ENCODE results near the gene RFX7. TPM values are rescaled to one million over a fixed set of nuclear protein-coding genes. Genes with fewer than 3 reads are reported as not detected.

The RFX7 gene
- total RNA-seq, 1 donor from 2014 or later: 8.9 TPM

- Histone ChIP-seq H3K4me1 (no peaks in the 10 kb centered on the region), H3K27me3 (ENCODE audit: low read depth) (no peaks in the 10 kb centered on the region), H3K4me3 (no peak overlapping the region), H3K9me3 (replicated peaks) (no peaks in the 10 kb centered on the region), H3K36me3 (no peaks in the 10 kb centered on the region), H3K27ac (replicated peaks) (no peak overlapping the region)
- intact Hi-C loops (cut with micrococcal nuclease): no loop called here
- TF ChIP-seq CTCF (IDR thresholded peaks at IDR 0.05; ENCODE audit: borderline replicate concordance): no peak
- no peak for DNase-seq
Measured at GRCh38 chr15:56053046-56053400, 190.7 kb downstream of the RFX7 start.

DNA sequence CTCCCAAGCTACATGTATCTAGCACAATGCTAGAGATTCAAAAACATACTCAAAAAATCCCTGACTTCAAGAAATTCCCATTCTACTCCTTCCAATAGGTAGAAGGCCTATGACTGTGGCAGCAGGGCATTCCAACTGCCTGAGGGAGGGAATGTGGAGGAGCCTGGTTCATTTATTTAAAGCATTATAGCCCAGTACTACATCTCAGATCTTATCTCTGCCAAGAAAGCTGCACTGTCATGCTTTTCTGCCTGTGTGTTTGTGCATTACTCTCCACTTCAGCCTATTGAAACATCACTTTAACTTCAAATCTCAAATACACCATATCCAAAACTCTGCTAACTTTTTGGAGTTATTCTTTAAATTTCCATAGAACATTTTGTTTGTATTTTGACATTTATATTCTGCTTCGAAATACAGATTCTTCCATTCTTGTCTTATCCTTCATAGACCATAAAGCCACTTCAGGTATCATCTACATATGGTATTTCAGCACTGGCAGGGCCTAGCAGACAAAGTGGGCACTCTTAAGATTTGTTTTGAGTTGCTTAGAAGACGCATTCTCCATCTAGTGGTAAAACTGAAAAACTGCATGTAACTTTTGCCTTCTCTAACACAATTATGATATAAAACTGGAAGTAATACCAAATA is 191.2 kb downstream of the RFX7 start:
- no peaks in the 10 kb centered on the region for H3K9me3 ChIP-seq (replicated peaks)
- no peaks in the 10 kb centered on the region for H3K36me3 ChIP-seq
- no peak for DNase-seq
- no peaks in the 10 kb centered on the region for H3K4me1 ChIP-seq
- no peak overlapping the region for H3K4me3 ChIP-seq
- no peaks in the 10 kb centered on the region for H3K27me3 ChIP-seq (ENCODE audit: low read depth)
- H3K27ac ChIP-seq (replicated peaks): no peak overlapping the region
- intact Hi-C loops (cut with micrococcal nuclease): no loop called here
- peak; percentile 83 for TF ChIP-seq CTCF (IDR thresholded peaks at IDR 0.05; ENCODE audit: borderline replicate concordance)

DNA sequence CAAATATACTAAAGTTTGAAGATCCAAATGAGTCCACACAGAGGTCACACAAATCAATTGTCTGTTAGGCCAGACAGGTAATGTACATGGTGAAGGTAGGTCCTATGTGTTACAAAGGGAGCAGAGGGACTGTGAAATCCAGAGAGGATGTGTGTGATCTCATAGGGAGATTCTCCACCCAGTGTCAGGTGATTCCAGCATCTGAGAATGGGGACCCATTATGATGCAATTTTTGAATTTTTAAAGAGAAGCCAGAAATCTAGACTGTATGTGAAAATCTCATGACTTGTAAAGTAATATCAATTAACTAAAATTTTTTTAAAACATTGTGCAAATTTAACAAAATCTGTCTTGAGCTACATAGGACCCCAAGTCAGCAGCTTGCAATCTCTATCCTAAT is 192.0 kb downstream of the RFX7 start:
- Histone ChIP-seq H3K4me1 (no peaks in the 10 kb centered on the region), H3K36me3 (no peaks in the 10 kb centered on the region), H3K9me3 (replicated peaks) (peaks cover 5% of the 10 kb centered on the region), H3K4me3 (no peak overlapping the region), H3K27ac (replicated peaks) (no peak overlapping the region), H3K27me3 (ENCODE audit: low read depth) (no peaks in the 10 kb centered on the region)
- no peak for DNase-seq
- intact Hi-C loops (cut with micrococcal nuclease): no loop called here
- TF ChIP-seq CTCF (IDR thresholded peaks at IDR 0.05; ENCODE audit: borderline replicate concordance): no peak

DNA sequence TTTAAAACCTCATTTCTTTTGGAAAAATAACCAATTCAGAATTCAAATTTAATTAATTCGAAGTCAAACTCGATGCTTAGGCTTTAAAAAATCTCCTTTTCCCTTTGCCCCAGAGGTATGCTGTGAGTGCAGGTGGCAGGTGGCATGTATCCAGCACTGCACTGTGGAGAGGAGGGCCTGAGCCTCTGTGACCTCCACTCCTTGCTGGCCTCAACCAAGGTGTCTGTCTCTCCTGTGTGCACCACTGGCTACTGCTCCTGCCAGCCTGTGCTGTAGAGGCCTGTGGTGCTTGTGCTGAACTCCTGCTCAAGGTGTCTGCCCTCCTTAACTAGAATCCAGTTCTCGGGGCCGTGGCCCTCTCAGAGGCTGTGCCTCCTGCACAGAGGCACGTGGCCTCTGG is 194.1 kb downstream of the RFX7 start:
- TF ChIP-seq CTCF (IDR thresholded peaks at IDR 0.05; ENCODE audit: borderline replicate concordance): no peak
- Histone ChIP-seq H3K27ac (replicated peaks) (no peak overlapping the region), H3K9me3 (replicated peaks) (peaks cover 5% of the 10 kb centered on the region), H3K27me3 (ENCODE audit: low read depth) (no peaks in the 10 kb centered on the region), H3K36me3 (no peaks in the 10 kb centered on the region), H3K4me1 (no peaks in the 10 kb centered on the region), H3K4me3 (no peak overlapping the region)
- DNase-seq: no peak
- intact Hi-C loops (cut with micrococcal nuclease): no loop called here

DNA sequence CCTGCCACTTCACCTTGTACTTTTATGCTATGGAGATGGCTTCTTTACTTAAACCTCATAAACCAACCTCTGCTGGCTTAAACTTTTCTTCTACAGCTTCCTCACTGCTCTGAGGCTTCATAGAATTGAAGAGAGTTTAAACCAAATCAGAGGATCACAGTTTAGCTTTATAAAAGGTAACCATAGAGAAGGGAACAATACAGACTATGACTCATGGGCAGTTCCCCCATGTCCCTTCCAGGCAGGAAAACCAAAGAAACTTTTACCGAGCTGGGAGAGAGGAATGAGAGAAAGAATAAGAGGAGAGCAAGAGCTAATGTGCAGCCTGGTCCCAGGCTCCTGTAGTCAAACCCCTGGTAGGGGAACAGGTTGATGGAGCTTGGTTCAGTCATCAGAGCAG is 196.3 kb downstream of the RFX7 start:
- DNase-seq: no peak
- TF ChIP-seq CTCF (IDR thresholded peaks at IDR 0.05; ENCODE audit: borderline replicate concordance): no peak
- Histone ChIP-seq H3K4me1 (no peaks in the 10 kb centered on the region), H3K27me3 (ENCODE audit: low read depth) (no peaks in the 10 kb centered on the region), H3K9me3 (replicated peaks) (peaks cover 5% of the 10 kb centered on the region), H3K36me3 (no peaks in the 10 kb centered on the region), H3K4me3 (no peak overlapping the region), H3K27ac (replicated peaks) (no peak overlapping the region)
- intact Hi-C loops (cut with micrococcal nuclease): no loop called here
